Loucy (cell line): ENCODE data around the gene TRIM46.
"Not testable (repeated sequence)": the region's sequence is repeated elsewhere in the genome, so short reads cannot be mapped to it uniquely, and the experiment has no call there.

ENCODE experiments used
- H2AFZ ChIP-seq: fragments of 200-600 bp; sonication (generic); 2 replicates; pipeline ENCODE4 v1.6.0; 2016; ENCODE audit warnings: antibody characterized with exemption, mild to moderate bottlenecking, low read length, moderate library complexity
- H3F3A ChIP-seq: fragments of 200-600 bp; 2 replicates; pipeline ENCODE4 v1.6.0; 2016; ENCODE audit warnings: antibody characterized with exemption, low read depth, mild to moderate bottlenecking
- H3K27me3 ChIP-seq: fragments of 200-600 bp; sonication (generic); 2 replicates; pipeline ENCODE4 v1.6.1; 2014; ENCODE audit warnings: low read length, mild to moderate bottlenecking; ENCODE audit not compliant: insufficient read depth, poor library complexity, severe bottlenecking
- H3K36me3 ChIP-seq: fragments of 200-600 bp; sonication (generic); 2 replicates; pipeline ENCODE4 v1.6.1; 2016; ENCODE audit warnings: low read length; ENCODE audit not compliant: insufficient read depth
- H3K4me1 ChIP-seq: fragments of 200-600 bp; sonication (generic); 2 replicates; pipeline ENCODE4 v1.5.1; 2014; ENCODE audit warnings: low read length, mild to moderate bottlenecking; ENCODE audit not compliant: insufficient read depth, poor library complexity, severe bottlenecking
- H3K4me2 ChIP-seq: fragments of 200-600 bp; sonication (generic); 2 replicates; pipeline ENCODE4 v1.6.0; 2014; ENCODE audit warnings: antibody characterized with exemption, low read length, low read depth, mild to moderate bottlenecking; ENCODE audit not compliant: poor library complexity, severe bottlenecking
- H3K4me3 ChIP-seq: fragments of 200-600 bp; sonication (generic); 2 replicates; pipeline ENCODE4 v1.5.1; 2014; ENCODE audit warnings: low read length, mild to moderate bottlenecking, mixed read lengths; ENCODE audit not compliant: poor library complexity, severe bottlenecking
- H3K79me2 ChIP-seq: fragments of 200-600 bp; sonication (generic); 2 replicates; pipeline ENCODE4 v1.6.1; 2014; ENCODE audit warnings: low read length; ENCODE audit not compliant: insufficient read depth
- H3K9ac ChIP-seq: fragments of 200-600 bp; sonication (generic); 2 replicates; pipeline ENCODE4 v1.6.0; 2014; ENCODE audit warnings: mild to moderate bottlenecking, low read depth, low read length, moderate library complexity; ENCODE audit not compliant: poor library complexity, severe bottlenecking
- H3K9me2 ChIP-seq: fragments of 200-600 bp; sonication (generic); replicated peaks from 2 replicates; pipeline ENCODE4 v1.6.1; 2016; ENCODE audit warnings: low read depth, low read length, mixed read lengths
- H3K9me3 ChIP-seq: fragments of 200-600 bp; sonication (generic); 2 replicates; pipeline ENCODE4 v1.6.1; 2014; ENCODE audit warnings: mild to moderate bottlenecking, antibody characterized with exemption, low read length, low read depth; ENCODE audit not compliant: insufficient read depth
- H4K20me1 ChIP-seq: fragments of 200-600 bp; sonication (generic); 2 replicates; pipeline ENCODE4 v1.6.0; 2014; ENCODE audit warnings: antibody characterized with exemption, low read length, mild to moderate bottlenecking; ENCODE audit not compliant: insufficient read depth, poor library complexity, severe bottlenecking
- EZH2phosphoT487 ChIP-seq: fragments of 200-600 bp; IDR thresholded peaks from 2 replicates; pipeline ENCODE4 v1.6.1; 2018; ENCODE audit warnings: antibody characterized with exemption, mild to moderate bottlenecking, moderate library complexity, borderline replicate concordance
- TF ChIP-seq, protein P1 (sequence below): fragments of 200-600 bp; sonication (generic); conservative IDR thresholded peaks from 2 replicates; pipeline ENCODE4 v1.5.1; 2014; ENCODE audit warnings: mild to moderate bottlenecking, antibody characterized with exemption, low read length

Gene TRIM46

DNA sequence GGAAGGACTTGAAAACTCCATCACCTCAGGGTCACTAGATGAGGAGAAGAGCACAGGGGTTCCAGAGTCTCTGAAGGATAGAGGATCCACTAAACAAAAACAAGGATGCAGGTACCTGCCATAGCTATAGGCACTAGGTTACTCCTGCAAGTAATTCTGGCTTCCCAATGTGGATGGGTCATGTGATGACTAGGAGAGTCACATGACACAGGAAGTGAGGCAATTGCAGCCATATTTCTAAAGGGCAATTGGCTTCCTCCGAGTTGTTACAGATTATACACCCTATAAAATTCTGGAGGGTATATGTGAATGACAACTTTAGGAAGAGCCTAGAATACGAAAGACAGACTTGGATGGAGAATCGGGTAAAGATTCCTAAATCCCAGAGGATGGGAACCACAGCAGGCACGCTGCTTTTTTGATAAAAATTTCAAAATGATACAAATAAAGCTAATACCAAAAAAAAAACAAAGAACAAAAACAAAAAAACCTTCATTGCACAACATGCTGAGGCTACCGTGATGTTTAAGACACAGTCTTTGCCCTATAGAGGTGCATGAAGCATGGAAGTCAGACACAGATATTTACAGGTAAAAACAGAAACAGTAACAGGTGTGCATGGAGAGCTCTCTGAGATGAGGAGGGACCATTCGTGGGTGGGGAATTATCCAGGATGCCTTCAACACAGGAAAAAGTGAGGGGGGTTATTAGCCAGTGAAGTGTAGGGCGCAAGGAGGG, 45.4 kb downstream of the TRIM46 start:
- H3K9me2 ChIP-seq, result no peaks in the 10 kb centered on the region
- H2AFZ ChIP-seq, result peak overlapping the region; percentile 80
- H3K4me3 ChIP-seq, result peak overlapping the region; percentile 54
- H3K4me1 ChIP-seq, result peaks cover 15% of the 10 kb centered on the region
- H3K36me3 ChIP-seq, result no peaks in the 10 kb centered on the region
- H3K79me2 ChIP-seq, result peaks cover 4% of the 10 kb centered on the region; the same call in 1 of the 2 replicates
- H3K9ac ChIP-seq, result peak overlapping the region; percentile 52
- no peaks in the 10 kb centered on the region for H3F3A ChIP-seq
- no peak for TF ChIP-seq EZH2phosphoT487
- no peaks in the 10 kb centered on the region for H3K27me3 ChIP-seq
- H3K4me2 ChIP-seq, result peak overlapping the region; percentile 75
- H3K9me3 ChIP-seq, result no peaks in the 10 kb centered on the region
- H4K20me1 ChIP-seq, result no peaks in the 10 kb centered on the region

DNA sequence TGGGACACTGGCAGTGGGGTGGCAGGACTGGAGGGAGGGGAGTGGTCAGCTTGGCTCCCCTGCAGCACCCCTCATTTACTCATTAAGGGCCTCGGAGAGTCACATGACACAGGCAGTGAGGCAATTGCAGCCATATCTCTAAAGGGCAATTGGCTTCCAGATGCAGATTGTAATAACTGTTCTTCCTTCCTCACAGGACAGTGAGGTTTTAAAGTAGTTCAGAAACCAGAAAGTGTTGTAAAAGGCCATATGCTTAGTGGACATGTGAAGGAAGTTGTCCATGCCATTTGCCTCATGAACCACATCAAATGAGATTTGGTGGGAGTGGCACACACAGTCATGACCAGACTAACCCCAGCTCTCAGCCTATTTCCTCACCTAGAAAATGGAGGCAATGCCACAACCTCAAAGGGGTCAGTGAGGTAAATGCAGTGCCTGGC, 46.0 kb downstream of the TRIM46 start:
- H3K4me1 ChIP-seq, result peaks cover 15% of the 10 kb centered on the region
- H3K79me2 ChIP-seq, result peaks cover 8% of the 10 kb centered on the region; the same call in 1 of the 2 replicates
- H3K36me3 ChIP-seq, result no peaks in the 10 kb centered on the region
- H3K9me3 ChIP-seq, result no peaks in the 10 kb centered on the region
- H3K4me2 ChIP-seq, result peak overlapping the region; percentile 75
- H3K9ac ChIP-seq, result peak overlapping the region; percentile 52
- peak overlapping the region; percentile 54 for H3K4me3 ChIP-seq
- H3K9me2 ChIP-seq, result no peaks in the 10 kb centered on the region
- H2AFZ ChIP-seq, result peak overlapping the region; percentile 80
- no peaks in the 10 kb centered on the region for H3K27me3 ChIP-seq
- H3F3A ChIP-seq, result no peaks in the 10 kb centered on the region
- no peaks in the 10 kb centered on the region for H4K20me1 ChIP-seq
- TF ChIP-seq EZH2phosphoT487, result no peak
- TF ChIP-seq, protein P1, sequence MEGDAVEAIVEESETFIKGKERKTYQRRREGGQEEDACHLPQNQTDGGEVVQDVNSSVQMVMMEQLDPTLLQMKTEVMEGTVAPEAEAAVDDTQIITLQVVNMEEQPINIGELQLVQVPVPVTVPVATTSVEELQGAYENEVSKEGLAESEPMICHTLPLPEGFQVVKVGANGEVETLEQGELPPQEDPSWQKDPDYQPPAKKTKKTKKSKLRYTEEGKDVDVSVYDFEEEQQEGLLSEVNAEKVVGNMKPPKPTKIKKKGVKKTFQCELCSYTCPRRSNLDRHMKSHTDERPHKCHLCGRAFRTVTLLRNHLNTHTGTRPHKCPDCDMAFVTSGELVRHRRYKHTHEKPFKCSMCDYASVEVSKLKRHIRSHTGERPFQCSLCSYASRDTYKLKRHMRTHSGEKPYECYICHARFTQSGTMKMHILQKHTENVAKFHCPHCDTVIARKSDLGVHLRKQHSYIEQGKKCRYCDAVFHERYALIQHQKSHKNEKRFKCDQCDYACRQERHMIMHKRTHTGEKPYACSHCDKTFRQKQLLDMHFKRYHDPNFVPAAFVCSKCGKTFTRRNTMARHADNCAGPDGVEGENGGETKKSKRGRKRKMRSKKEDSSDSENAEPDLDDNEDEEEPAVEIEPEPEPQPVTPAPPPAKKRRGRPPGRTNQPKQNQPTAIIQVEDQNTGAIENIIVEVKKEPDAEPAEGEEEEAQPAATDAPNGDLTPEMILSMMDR, result no peak

DNA sequence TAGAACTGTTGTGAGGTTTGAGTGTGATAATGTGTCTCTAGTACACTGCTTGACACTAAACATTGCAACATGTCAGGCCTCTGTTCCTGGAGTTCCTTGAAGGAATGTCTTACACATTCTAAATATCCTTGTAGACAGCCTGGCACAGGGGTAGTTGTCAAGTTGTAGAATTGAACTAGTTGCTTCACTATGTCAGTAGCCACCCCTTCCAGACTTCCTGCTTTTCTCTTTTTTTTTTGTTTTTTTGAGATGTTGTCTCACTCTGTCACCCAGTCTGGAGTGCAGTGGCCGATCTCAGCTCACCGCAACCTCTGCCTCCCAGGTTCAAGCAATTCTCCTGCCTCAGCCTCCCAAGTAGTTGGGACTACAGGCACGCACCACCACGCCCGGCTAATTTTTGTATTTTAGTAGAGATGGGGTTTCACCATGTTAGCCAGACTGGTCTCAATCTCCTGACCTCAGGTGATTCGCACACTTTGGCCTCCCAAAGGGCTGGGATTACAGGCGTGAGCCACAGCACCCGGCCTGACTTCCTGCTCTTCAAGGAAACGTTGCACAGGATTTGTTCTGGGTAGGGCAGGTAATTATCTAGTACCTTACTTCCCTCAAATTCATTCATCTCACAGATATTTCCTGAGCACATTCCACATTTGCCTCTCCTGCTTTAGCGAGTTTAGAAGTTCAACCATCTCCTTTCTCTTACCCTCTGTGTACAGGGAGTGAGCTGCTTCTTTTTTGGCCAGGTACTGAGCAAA, 46.7 kb downstream of the TRIM46 start:
- not testable (repeated sequence) for H3F3A ChIP-seq, H3K9ac ChIP-seq, H4K20me1 ChIP-seq, H3K27me3 ChIP-seq, H3K4me3 ChIP-seq, H3K9me2 ChIP-seq, H3K9me3 ChIP-seq, H3K36me3 ChIP-seq
- peaks cover 15% of the 10 kb centered on the region for H3K79me2 ChIP-seq
- peaks cover 17% of the 10 kb centered on the region for H3K4me1 ChIP-seq
- H3K4me2 ChIP-seq, result peak overlapping the region; percentile 75
- H2AFZ ChIP-seq, result 0 out of 2 replicates have a peak overlapping the region, but pooled peaks have one; percentile 80

DNA sequence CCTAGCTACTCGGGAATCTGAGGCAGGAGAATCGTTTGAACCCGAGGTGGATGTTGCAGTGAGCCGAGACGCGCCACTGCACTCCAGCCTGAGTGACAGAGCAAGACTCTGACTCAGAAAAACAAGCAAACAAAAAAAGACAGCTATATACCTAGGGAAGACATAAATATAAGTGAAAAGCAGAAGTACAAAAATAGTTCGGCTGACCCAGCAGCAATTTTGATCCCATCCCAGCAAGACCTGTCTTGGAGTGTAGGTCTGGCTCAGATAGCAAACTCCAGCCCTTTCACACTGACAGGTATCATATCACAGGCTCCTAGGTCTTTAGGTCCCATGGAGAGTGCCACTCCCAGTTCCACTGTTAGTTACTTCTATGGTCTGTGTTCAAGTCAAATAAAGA, 49.4 kb downstream of the TRIM46 start:
- Histone ChIP-seq H3K9me3 (no peaks in the 10 kb centered on the region), H3K79me2 (peaks cover 34% of the 10 kb centered on the region), H2AFZ (no peak overlapping the region), H3F3A (peaks cover 5% of the 10 kb centered on the region; the same call in 1 of the 2 replicates), H3K9me2 (no peaks in the 10 kb centered on the region), H3K27me3 (peaks cover 5% of the 10 kb centered on the region), H4K20me1 (peaks cover 9% of the 10 kb centered on the region), H3K9ac (no peak overlapping the region), H3K4me3 (no peak overlapping the region), H3K36me3 (no peaks in the 10 kb centered on the region), H3K4me2 (no peak overlapping the region), H3K4me1 (peaks cover 31% of the 10 kb centered on the region)
- TF ChIP-seq, protein P1, result no peak
- TF ChIP-seq EZH2phosphoT487, result no peak

DNA sequence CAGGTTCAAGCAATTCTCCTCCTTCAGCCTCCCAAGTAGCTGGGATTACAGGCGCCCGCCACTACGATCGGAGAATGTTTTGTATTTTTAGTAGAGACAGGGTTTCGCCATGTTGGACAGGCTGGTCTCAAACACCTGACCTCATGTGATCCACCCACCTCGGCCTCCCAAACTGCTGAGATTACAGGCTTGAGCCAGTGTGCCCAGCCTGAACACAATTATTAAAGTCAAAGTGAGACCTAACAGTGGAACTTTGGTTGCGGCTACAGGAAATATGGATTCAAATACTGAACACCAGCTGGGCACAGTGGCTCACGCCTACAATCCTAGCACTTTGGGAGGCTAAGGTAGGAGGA, 51.7 kb downstream of the TRIM46 start:
- H3K9me2 ChIP-seq, H3K27me3 ChIP-seq, H2AFZ ChIP-seq, H3K36me3 ChIP-seq, H3F3A ChIP-seq, H3K9me3 ChIP-seq, H4K20me1 ChIP-seq: not testable (repeated sequence)
- Histone ChIP-seq H3K9ac (peak overlapping the region; percentile 99), H3K4me2 (peak overlapping the region; percentile 90), H3K79me2 (peaks cover 37% of the 10 kb centered on the region), H3K4me1 (peaks cover 24% of the 10 kb centered on the region), H3K4me3 (peak overlapping the region; percentile 98)
